Activated CD4-positive, CD25-positive, alpha-beta regulatory T cell treated with anti-CD3 and anti-CD28 coated beads, Interleukin-2, amount 50 U/mL, for 72 hours (primary cell): ENCODE measurements around the gene WASF1.
A peak's percentile ranks its signal among the peaks of the same experiment; 100 is the strongest.

Source experiments
- DNase-seq: peaks from one replicate; pipeline ENCODE4 v3.0.0; 2021

The WASF1 gene

GRCh38 chr6:110179406-110180227 lies at the start of gene WASF1:
Gene WASF1, minus strand, starts transcription at chr6:110179670. Its CDS starts 52,069 bp downstream, at chr6:110127601.
- DNase-seq, result peak; percentile 89

- no peak for DNase-seq
Observed at GRCh38 chr6:110226261-110226660, 46.8 kb upstream of the WASF1 start.

GRCh38 chr6:110221738-110222137 lies 42.3 kb upstream of the WASF1 start:
- DNase-seq, result no peak

GRCh38 chr6:110217266-110217665 lies 37.8 kb upstream of the WASF1 start:
- DNase-seq, result no peak

- DNase-seq, result no peak
Observed at GRCh38 chr6:110216140-110216539, 36.7 kb upstream of the WASF1 start.

- DNase-seq, result no peak
Observed at GRCh38 chr6:110214338-110214737, 34.9 kb upstream of the WASF1 start.

- no peak for DNase-seq
Observed at GRCh38 chr6:110211753-110212152, 32.3 kb upstream of the WASF1 start.

GRCh38 chr6:110207652-110208051 lies 28.2 kb upstream of the WASF1 start:
- no peak for DNase-seq

- no peak for DNase-seq
Observed at GRCh38 chr6:110201151-110201884, 21.8 kb upstream of the WASF1 start.

GRCh38 chr6:110198561-110198960 lies 19.1 kb upstream of the WASF1 start:
- DNase-seq, result no peak

GRCh38 chr6:110196874-110197273 lies 17.4 kb upstream of the WASF1 start:
- DNase-seq, result no peak

GRCh38 chr6:110195639-110196038 lies 16.2 kb upstream of the WASF1 start:
- no peak for DNase-seq

- DNase-seq, result no peak
Observed at GRCh38 chr6:110191477-110191876, 12.0 kb upstream of the WASF1 start.

GRCh38 chr6:110190726-110191125 lies 11.3 kb upstream of the WASF1 start:
- no peak for DNase-seq

- DNase-seq, result no peak
Observed at GRCh38 chr6:110188791-110189190, 9.3 kb upstream of the WASF1 start.

- DNase-seq, result no peak
Observed at GRCh38 chr6:110185879-110186278, 6.4 kb upstream of the WASF1 start.

GRCh38 chr6:110183292-110183885 lies 3.9 kb upstream of the WASF1 start:
- no peak for DNase-seq

- no peak for DNase-seq
Observed at GRCh38 chr6:110181131-110182030, 1.9 kb upstream of the WASF1 start.

- DNase-seq, result peak; percentile 54
Observed at GRCh38 chr6:110180228-110181008, 948 bp upstream of the WASF1 start, which contains the start of gene CDC40. Gene CDC40, plus strand, starts transcription at chr6:110180427. Its CDS starts 18 bp downstream, at chr6:110180445.

- DNase-seq, result peak; percentile 62
Observed at GRCh38 chr6:110178626-110179405, 654 bp downstream of the WASF1 start.
